ENCODE results near the gene NUDT6.

Gene NUDT6

DNA sequence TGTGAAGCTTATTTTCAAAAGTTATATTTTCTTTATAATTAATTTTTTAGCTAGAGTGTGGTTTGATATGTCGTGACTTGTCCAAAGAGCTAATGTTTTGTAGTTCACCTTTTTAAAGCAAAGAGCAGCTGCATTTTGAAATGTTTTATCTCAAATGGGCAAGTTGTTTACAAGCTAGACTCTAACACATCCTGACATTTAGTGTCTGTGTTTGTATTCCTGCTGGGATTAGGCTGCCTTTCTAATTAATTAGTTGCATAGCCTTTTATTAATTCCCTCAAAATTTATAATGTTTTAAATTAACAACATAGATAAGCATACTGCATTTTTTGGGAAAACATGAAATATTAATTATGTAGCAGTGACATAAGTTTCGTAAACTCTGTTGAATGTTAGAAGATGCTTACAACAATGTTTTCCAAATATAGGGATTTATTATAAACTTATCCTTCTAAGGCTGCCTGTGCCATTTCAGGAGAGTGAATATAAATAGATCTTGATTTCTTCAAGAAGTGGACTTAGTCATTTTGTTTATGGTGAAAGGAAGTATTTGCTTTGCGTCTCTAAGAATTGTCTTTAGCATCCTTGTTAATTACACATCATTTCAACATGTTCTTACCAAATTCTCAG lies 37.7 kb upstream of the NUDT6 start:
- Histone ChIP-seq H2AFZ (ENCODE audit: low read length) (no peak overlapping the region), H3K36me3 (ENCODE audit: insufficient read depth, low read length) (peaks cover 9% of the 10 kb centered on the region; the same call in 1 of the 2 replicates), H4K20me1 (ENCODE audit: insufficient read depth, low read length) (no peaks in the 10 kb centered on the region), H3K27ac (ENCODE audit: low read depth, low read length, poor library complexity, severe bottlenecking) (no peak overlapping the region), H3K4me1 (ENCODE audit: insufficient read depth, low read length, severe bottlenecking) (no peaks in the 10 kb centered on the region), H3K9ac (ENCODE audit: low read length) (no peak overlapping the region), H3K4me2 (ENCODE audit: low read length) (no peak overlapping the region), H3K27me3 (ENCODE audit: insufficient read depth, low read length) (no peaks in the 10 kb centered on the region), H3K79me2 (ENCODE audit: insufficient read depth, low read length) (no peaks in the 10 kb centered on the region), H3F3A (ENCODE audit: insufficient read depth, low read length) (no peaks in the 10 kb centered on the region), H3K4me3 (ENCODE audit: low read depth, low read length, poor library complexity, severe bottlenecking) (no peak overlapping the region), H3K9me3 (ENCODE audit: low read length) (no peaks in the 10 kb centered on the region), H3K9me2 (ENCODE audit: low read depth, low read length) (no peaks in the 10 kb centered on the region)
- TF ChIP-seq EZH2 (IDR thresholded peaks at IDR 0.05; ENCODE audit: borderline replicate concordance, low read length), result no peak
- TF ChIP-seq CTCF (IDR thresholded peaks at IDR 0.05; ENCODE audit: low read length), result no peak

GRCh38 chr4:122959441-122959840 lies 37.0 kb upstream of the NUDT6 start:
- Histone ChIP-seq H2AFZ (ENCODE audit: low read length) (no peak overlapping the region), H3F3A (ENCODE audit: insufficient read depth, low read length) (no peaks in the 10 kb centered on the region), H3K9ac (ENCODE audit: low read length) (no peak overlapping the region), H3K4me2 (ENCODE audit: low read length) (no peak overlapping the region), H3K27me3 (ENCODE audit: insufficient read depth, low read length) (no peaks in the 10 kb centered on the region), H3K9me2 (ENCODE audit: low read depth, low read length) (no peaks in the 10 kb centered on the region), H3K4me3 (ENCODE audit: low read depth, low read length, poor library complexity, severe bottlenecking) (no peak overlapping the region), H3K9me3 (ENCODE audit: low read length) (no peaks in the 10 kb centered on the region), H3K36me3 (ENCODE audit: insufficient read depth, low read length) (peaks cover 9% of the 10 kb centered on the region; the same call in 1 of the 2 replicates), H3K79me2 (ENCODE audit: insufficient read depth, low read length) (no peaks in the 10 kb centered on the region), H3K4me1 (ENCODE audit: insufficient read depth, low read length, severe bottlenecking) (no peaks in the 10 kb centered on the region), H3K27ac (ENCODE audit: low read depth, low read length, poor library complexity, severe bottlenecking) (no peak overlapping the region), H4K20me1 (ENCODE audit: insufficient read depth, low read length) (no peaks in the 10 kb centered on the region)
- TF ChIP-seq EZH2 (IDR thresholded peaks at IDR 0.05; ENCODE audit: borderline replicate concordance, low read length) (no peak), CTCF (IDR thresholded peaks at IDR 0.05; ENCODE audit: low read length) (no peak)

GRCh38 chr4:122958505-122958904 lies 36.1 kb upstream of the NUDT6 start:
- Histone ChIP-seq H3K27me3 (ENCODE audit: insufficient read depth, low read length) (no peaks in the 10 kb centered on the region), H3K4me1 (ENCODE audit: insufficient read depth, low read length, severe bottlenecking) (no peaks in the 10 kb centered on the region)

More at GRCh38 chr4:122958505-122958904, 36.1 kb upstream of the NUDT6 start:
- Histone ChIP-seq H3F3A (ENCODE audit: insufficient read depth, low read length) (no peaks in the 10 kb centered on the region), H3K79me2 (ENCODE audit: insufficient read depth, low read length) (no peaks in the 10 kb centered on the region), H2AFZ (ENCODE audit: low read length) (no peak overlapping the region), H4K20me1 (ENCODE audit: insufficient read depth, low read length) (no peaks in the 10 kb centered on the region), H3K9me2 (ENCODE audit: low read depth, low read length) (no peaks in the 10 kb centered on the region), H3K27ac (ENCODE audit: low read depth, low read length, poor library complexity, severe bottlenecking) (no peak overlapping the region), H3K9ac (ENCODE audit: low read length) (no peak overlapping the region), H3K4me3 (ENCODE audit: low read depth, low read length, poor library complexity, severe bottlenecking) (no peak overlapping the region), H3K9me3 (ENCODE audit: low read length) (no peaks in the 10 kb centered on the region), H3K36me3 (ENCODE audit: insufficient read depth, low read length) (peaks cover 9% of the 10 kb centered on the region; the same call in 1 of the 2 replicates), H3K4me2 (ENCODE audit: low read length) (no peak overlapping the region)
- no peak for TF ChIP-seq EZH2 (IDR thresholded peaks at IDR 0.05; ENCODE audit: borderline replicate concordance, low read length)
- TF ChIP-seq CTCF (IDR thresholded peaks at IDR 0.05; ENCODE audit: low read length), result no peak
